Measurements from ENCODE around the gene AGPAT1. TPM values are rescaled to one million over a fixed set of nuclear protein-coding genes. Genes with fewer than 3 reads are reported as not detected.

Gene AGPAT1
- total RNA-seq, 4 donors from 2014 or later, result 17.6 to 34.0 (median 19.1) TPM

- intact Hi-C loops (cut with DNase I), result no loop called here
- H3K27ac ChIP-seq, result peak overlapping the region; percentile 90 to 97 (median 96)
Observed at GRCh38 chr6:32178547-32179440, 2.9 kb upstream of the AGPAT1 start.

GRCh38 chr6:32177788-32178546 lies 2.1 kb upstream of the AGPAT1 start, which contains the start of gene RNF5:
Gene RNF5 (plus strand): TSS chr6:32178405. CDS start chr6:32178512, 107 bp downstream.
- peak; percentile 90 for DNase-seq
- peak within 1 kb of the TSS; percentile 39 to 96 (median 80) for H3K4me3 ChIP-seq
- peaks cover 0 to 36% (median 6%) of the 10 kb centered on the region in 3 donors for H3K36me3 ChIP-seq
- no peaks in the 10 kb centered on the region for H3K9me3 ChIP-seq
- H3K4me1 ChIP-seq, result peaks cover 27 to 84% (median 45%) of the 10 kb centered on the region in 3 donors
- intact Hi-C loops (cut with DNase I), result no loop called here
- H3K27ac ChIP-seq, result peak within 1 kb of the TSS; percentile 90 to 97 (median 96)
- WGBS, 2 donors, result 0% methylated on average over 21 to 22 of the region's 33 CpGs
- TF ChIP-seq POLR2A (IDR thresholded peaks at IDR 0.05), result peak in 2 of 4 donors; percentile 8 to 47
- no peak for TF ChIP-seq CTCF (IDR thresholded peaks at IDR 0.05)
- no peaks in the 10 kb centered on the region for H3K27me3 ChIP-seq

More at GRCh38 chr6:32178547-32179440, 2.9 kb upstream of the AGPAT1 start:
- Histone ChIP-seq H3K27me3 (no peaks in the 10 kb centered on the region), H3K9me3 (no peaks in the 10 kb centered on the region), H3K4me1 (peaks cover 27 to 76% (median 44%) of the 10 kb centered on the region in 3 donors), H3K36me3 (peaks cover 6 to 44% (median 6%) of the 10 kb centered on the region in 3 donors), H3K4me3 (peak overlapping the region; percentile 39 to 96 (median 80))
- 2% methylated on average over 17 of the region's 24 CpGs for WGBS, 2 donors
- TF ChIP-seq POLR2A (IDR thresholded peaks at IDR 0.05), result peak in 1 of 4 donors; percentile 25
- no peak for TF ChIP-seq CTCF (IDR thresholded peaks at IDR 0.05)
- no peak for DNase-seq

GRCh38 chr6:32177183-32177787 lies 1.4 kb upstream of the AGPAT1 start:
- peak overlapping the region; percentile 90 to 97 (median 96) for H3K27ac ChIP-seq
- intact Hi-C loops (cut with DNase I), result no loop called here
- peaks cover 0 to 29% (median 6%) of the 10 kb centered on the region in 3 donors for H3K36me3 ChIP-seq
- H3K27me3 ChIP-seq, result no peaks in the 10 kb centered on the region
- TF ChIP-seq POLR2A (IDR thresholded peaks at IDR 0.05) (peak in 2 of 4 donors; percentile 18 to 38), CTCF (IDR thresholded peaks at IDR 0.05) (no peak)
- no peak for DNase-seq
- H3K9me3 ChIP-seq, result no peaks in the 10 kb centered on the region
- peak overlapping the region; percentile 39 to 96 (median 80) for H3K4me3 ChIP-seq
- 0% methylated on average over 15 to 19 of the region's 20 CpGs for WGBS, 2 donors
- H3K4me1 ChIP-seq, result peaks cover 27 to 86% (median 48%) of the 10 kb centered on the region in 3 donors

GRCh38 chr6:32176476-32177182 lies 745 bp upstream of the AGPAT1 start:
- H3K27ac ChIP-seq, result peak overlapping the region; percentile 90 to 97 (median 96)
- TF ChIP-seq POLR2A (IDR thresholded peaks at IDR 0.05) (no peak), CTCF (IDR thresholded peaks at IDR 0.05) (no peak)
- peaks cover 27 to 79% (median 43%) of the 10 kb centered on the region in 3 donors for H3K4me1 ChIP-seq
- H3K4me3 ChIP-seq, result peak overlapping the region; percentile 66 to 96 (median 90)
- H3K27me3 ChIP-seq, result no peaks in the 10 kb centered on the region
- peaks cover 0 to 23% (median 6%) of the 10 kb centered on the region in 3 donors for H3K36me3 ChIP-seq
- intact Hi-C loops (cut with DNase I), result no loop called here
- no peak for DNase-seq
- no peaks in the 10 kb centered on the region for H3K9me3 ChIP-seq
- WGBS, 2 donors, result 8 to 18% methylated on average over 5 of the region's 5 CpGs

Data from esophagus squamous epithelium (tissue), 5 donors.